SIG-M5 (cell line): ENCODE data around the gene NXT1.
A peak's percentile ranks its signal among the peaks of the same experiment; 100 is the strongest.
"Not testable (repeated sequence)": the region's sequence is repeated elsewhere in the genome, so short reads cannot be mapped to it uniquely, and the experiment has no call there.

Experiments
- DNase-seq: peaks from one replicate; lab custom pipeline; 2025; lab: John Stamatoyannopoulos, UW

NXT1 gene

GRCh38 chr20:23350196-23350903, at the start of gene NXT1:
Gene NXT1, plus strand, starts transcription at chr20:23350791. Its CDS starts 3,251 bp downstream, at chr20:23354042.
- DNase-seq: peak; percentile 87

- no peak for DNase-seq
Observed at GRCh38 chr20:23301436-23302050, 49.0 kb upstream of the NXT1 start.

- DNase-seq: no peak
Observed at GRCh38 chr20:23302386-23302785, 48.2 kb upstream of the NXT1 start.

GRCh38 chr20:23302801-23303200, 47.8 kb upstream of the NXT1 start:
- no peak for DNase-seq

- no peak for DNase-seq
Observed at GRCh38 chr20:23303325-23304102, 47.1 kb upstream of the NXT1 start.

- no peak for DNase-seq
Observed at GRCh38 chr20:23304616-23305015, 46.0 kb upstream of the NXT1 start.

GRCh38 chr20:23305098-23305497, 45.5 kb upstream of the NXT1 start:
- DNase-seq: no peak

- DNase-seq: not testable (repeated sequence)
Observed at GRCh38 chr20:23307393-23307792, 43.2 kb upstream of the NXT1 start.

GRCh38 chr20:23308024-23308423, 42.6 kb upstream of the NXT1 start:
- no peak for DNase-seq

GRCh38 chr20:23308908-23309307, 41.7 kb upstream of the NXT1 start:
- DNase-seq: no peak

GRCh38 chr20:23309781-23310180, 40.8 kb upstream of the NXT1 start:
- DNase-seq: no peak

GRCh38 chr20:23311947-23312506, 38.6 kb upstream of the NXT1 start:
- DNase-seq: no peak

- DNase-seq: no peak
Observed at GRCh38 chr20:23313271-23313670, 37.3 kb upstream of the NXT1 start.

- DNase-seq: no peak
Observed at GRCh38 chr20:23314699-23315098, 35.9 kb upstream of the NXT1 start.

- no peak for DNase-seq
Observed at GRCh38 chr20:23315099-23315498, 35.5 kb upstream of the NXT1 start.

- no peak for DNase-seq
Observed at GRCh38 chr20:23316626-23317025, 34.0 kb upstream of the NXT1 start.

GRCh38 chr20:23317081-23317480, 33.5 kb upstream of the NXT1 start:
- no peak for DNase-seq

GRCh38 chr20:23318347-23318746, 32.2 kb upstream of the NXT1 start:
- no peak for DNase-seq

GRCh38 chr20:23320317-23320716, 30.3 kb upstream of the NXT1 start:
- no peak for DNase-seq

- no peak for DNase-seq
Observed at GRCh38 chr20:23325107-23325506, 25.5 kb upstream of the NXT1 start.

GRCh38 chr20:23326774-23327173, 23.8 kb upstream of the NXT1 start:
- DNase-seq: no peak

GRCh38 chr20:23327617-23328333, 22.8 kb upstream of the NXT1 start:
- no peak for DNase-seq
